H9 (cell line): Measurements from ENCODE around the gene ALDH1A1. TPM values are rescaled to one million over a fixed set of nuclear protein-coding genes. Genes with fewer than 3 reads are reported as not detected.

Source experiments
- DNase-seq: peaks from one replicate; pipeline ENCODE4 v3.0.0-alpha.2; 2017
- H2AFZ ChIP-seq: one replicate; pipeline ENCODE4 v1.6.1; 2013; ENCODE audit warnings: mild to moderate bottlenecking, low read length, control low read depth, moderate library complexity
- H2AK5ac ChIP-seq: 2 replicates; pipeline ENCODE4 v1.6.1; 2013; ENCODE audit warnings: low read length, control low read depth, mixed read lengths; ENCODE audit not compliant: insufficient read length
- H2BK120ac ChIP-seq: one replicate; pipeline ENCODE4 v1.6.1; 2013; ENCODE audit warnings: low read depth, mild to moderate bottlenecking, low read length, control low read depth, inconsistent platforms; ENCODE audit not compliant: poor library complexity, severe bottlenecking
- H2BK12ac ChIP-seq: 2 replicates; pipeline ENCODE4 v1.6.1; 2013; ENCODE audit warnings: low read length, control low read depth, mixed read lengths, low read depth; ENCODE audit not compliant: insufficient read length
- H2BK15ac ChIP-seq: 2 replicates; pipeline ENCODE4 v1.6.1; 2013; ENCODE audit warnings: low read depth, low read length, control low read depth
- H2BK20ac ChIP-seq: one replicate; pipeline ENCODE4 v1.6.1; 2013; ENCODE audit warnings: low read depth, mild to moderate bottlenecking, low read length, control low read depth, inconsistent platforms; ENCODE audit not compliant: poor library complexity, severe bottlenecking
- H2BK5ac ChIP-seq: 2 replicates; pipeline ENCODE4 v1.6.1; 2013; ENCODE audit warnings: low read length, control low read depth, mixed read lengths; ENCODE audit not compliant: insufficient read length
- H3K14ac ChIP-seq: 2 replicates; pipeline ENCODE4 v1.6.1; 2013; ENCODE audit warnings: low read length, control low read depth; ENCODE audit not compliant: insufficient read depth
- H3K18ac ChIP-seq: 2 replicates; pipeline ENCODE4 v1.6.1; 2013; ENCODE audit warnings: low read depth, mild to moderate bottlenecking, mixed read lengths, low read length, control low read depth; ENCODE audit not compliant: insufficient read length
- H3K23ac ChIP-seq: 2 replicates; pipeline ENCODE4 v1.6.1; 2013; ENCODE audit warnings: low read length, control low read depth, mixed read lengths, low read depth; ENCODE audit not compliant: insufficient read length
- H3K23me2 ChIP-seq: 2 replicates; pipeline ENCODE4 v1.6.1; 2013; ENCODE audit warnings: low read depth, mild to moderate bottlenecking, mixed read lengths, low read length, control low read depth; ENCODE audit not compliant: insufficient read length, poor library complexity, severe bottlenecking
- H3K27ac ChIP-seq: 2 replicates; pipeline ENCODE4 v1.5.1; 2013; ENCODE audit warnings: low read length, control low read depth, mixed read lengths, low read depth; ENCODE audit not compliant: insufficient read length
- H3K27me3 ChIP-seq: 2 replicates; pipeline ENCODE4 v1.6.1; 2013; ENCODE audit warnings: low read length, control low read depth, inconsistent platforms; ENCODE audit not compliant: insufficient read depth
- H3K4ac ChIP-seq: 2 replicates; pipeline ENCODE4 v1.6.1; 2013; ENCODE audit warnings: low read depth, mild to moderate bottlenecking, control low read depth, inconsistent platforms, low read length, moderate library complexity
- H3K4me1 ChIP-seq: 2 replicates; pipeline ENCODE4 v1.6.1; 2013; ENCODE audit warnings: low read length, control low read depth, inconsistent platforms; ENCODE audit not compliant: insufficient read depth
- H3K4me2 ChIP-seq: 2 replicates; pipeline ENCODE4 v1.6.1; 2013; ENCODE audit warnings: low read length, control low read depth, mixed read lengths; ENCODE audit not compliant: insufficient read length, insufficient read depth
- H3K56ac ChIP-seq: 2 replicates; pipeline ENCODE4 v1.6.1; 2013; ENCODE audit warnings: low read depth, mild to moderate bottlenecking, mixed read lengths, low read length, control low read depth; ENCODE audit not compliant: insufficient read length
- H3K79me1 ChIP-seq: 2 replicates; pipeline ENCODE4 v1.6.1; 2013; ENCODE audit warnings: low read depth, mild to moderate bottlenecking, moderate library complexity, low read length, control low read depth, inconsistent platforms; ENCODE audit not compliant: insufficient read depth, poor library complexity, severe bottlenecking
- H3K79me2 ChIP-seq: 2 replicates; pipeline ENCODE4 v1.6.1; 2013; ENCODE audit warnings: low read length, control low read depth, inconsistent platforms; ENCODE audit not compliant: insufficient read depth
- H3K9ac ChIP-seq: 2 replicates; pipeline ENCODE4 v1.6.1; 2013; ENCODE audit warnings: low read length, control low read depth, mixed read lengths; ENCODE audit not compliant: insufficient read length; ENCODE audit errors: extremely low read depth
- H3K9me3 ChIP-seq: one replicate; pipeline ENCODE4 v1.6.1; 2013; ENCODE audit warnings: low read depth, low read length, inconsistent platforms; ENCODE audit not compliant: control insufficient read depth
- H3T11ph ChIP-seq: one replicate; pipeline ENCODE4 v1.6.1; 2013; ENCODE audit warnings: mild to moderate bottlenecking, low read length, control low read depth, inconsistent platforms
- H4K20me1 ChIP-seq: one replicate; pipeline ENCODE4 v1.6.1; 2013; ENCODE audit not compliant: control insufficient read depth, insufficient read length, insufficient read depth
- H4K5ac ChIP-seq: 2 replicates; pipeline ENCODE4 v1.6.1; 2013; ENCODE audit warnings: low read depth, mild to moderate bottlenecking, mixed read lengths, low read length, control low read depth; ENCODE audit not compliant: insufficient read length
- H4K8ac ChIP-seq: replicated peaks from 2 replicates; pipeline ENCODE4 v1.6.1; 2013; ENCODE audit warnings: low read length, control low read depth, mixed read lengths, low read depth; ENCODE audit not compliant: insufficient read length
- H4K91ac ChIP-seq: 2 replicates; pipeline ENCODE4 v1.6.1; 2013; ENCODE audit warnings: low read depth, mild to moderate bottlenecking, moderate library complexity, mixed read lengths, low read length, control low read depth; ENCODE audit not compliant: insufficient read length
- H3K27ac Mint-ChIP-seq, 3 experiments: 2 replicates in 2 of 3; 3 replicates in 1 of 3; pipeline ENCODE4 v1.8.0; 2020 to 2021; ENCODE audit warnings: mixed read lengths in 3 of 3, mild to moderate bottlenecking in 1 of 3, moderate library complexity in 1 of 3
- H3K27me3 Mint-ChIP-seq: 2 replicates; pipeline ENCODE4 v1.8.0; 2021; ENCODE audit warnings: low read depth, mild to moderate bottlenecking, moderate library complexity, mixed read lengths
- H3K36me3 Mint-ChIP-seq, 3 experiments: 2 replicates in 2 of 3; 3 replicates in 1 of 3; pipeline ENCODE4 v1.8.0; 2020 to 2021; ENCODE audit warnings: low read depth in 3 of 3, mixed read lengths in 3 of 3; ENCODE audit not compliant: insufficient read depth in 1 of 3
- H3K4me1 Mint-ChIP-seq, 2 experiments: 2 replicates each; pipeline ENCODE4 v1.8.0; 2020; ENCODE audit warnings: mixed read lengths in 2 of 2
- H3K4me3 Mint-ChIP-seq, 2 experiments: 2 replicates in 1 of 2; 3 replicates in 1 of 2; pipeline ENCODE4 v1.8.0; 2020 to 2021; ENCODE audit warnings: mild to moderate bottlenecking in 2 of 2, mixed read lengths in 2 of 2, moderate library complexity in 1 of 2
- H3K9me3 Mint-ChIP-seq, 2 experiments: 2 replicates in 1 of 2; 3 replicates in 1 of 2; pipeline ENCODE4 v1.8.0; 2020; ENCODE audit warnings: mild to moderate bottlenecking in 2 of 2, mixed read lengths in 2 of 2, moderate library complexity in 1 of 2
- WGBS: extraction: QIAGEN DNeasy Blood & Tissue Kit; methylation state at CpG from one replicate; pipeline ENCODE4 v1.1.7; 2013; ENCODE audit warnings: missing lambda C conversion rate, low lambda C conversion rate, mixed read lengths; ENCODE audit not compliant: insufficient read length; ENCODE audit errors: extremely low coverage; 5-methylcytosine and 5-hydroxymethylcytosine counted together
- total RNA-seq: library from RNA; stranded (reverse); gene quantifications from 2 replicates; pipeline ENCODE4 v1.2.1, GENCODE V29; 2021
- TF ChIP-seq, protein P1 (sequence below): fragments of 200-600 bp; sonication (generic); conservative IDR thresholded peaks from 3 replicates; pipeline ENCODE4 v1.8.0; 2021; ENCODE audit warnings: antibody characterized with exemption, mild to moderate bottlenecking

The ALDH1A1 gene
- total RNA-seq, 1 experiment from 2014 or later: 1.1 TPM

GRCh38 chr9:72925891-72926290, 27.0 kb downstream of the ALDH1A1 start:
- Histone ChIP-seq H3K4me1 (no peaks in the 10 kb centered on the region), H3K9ac (no peak overlapping the region), H3K9me3 (no peaks in the 10 kb centered on the region), H2BK12ac (no peak overlapping the region), H2AK5ac (no peak overlapping the region), H3K79me1 (no peaks in the 10 kb centered on the region), H3K14ac (no peak overlapping the region), H2BK20ac (no peak overlapping the region), H4K91ac (no peak overlapping the region), H3K23ac (no peak overlapping the region), H3K4ac (no peak overlapping the region), H4K20me1 (no peaks in the 10 kb centered on the region), H3K18ac (no peak overlapping the region), H3K4me2 (no peak overlapping the region), H2BK120ac (no peak overlapping the region), H3K27me3 (no peaks in the 10 kb centered on the region), H2BK15ac (no peak overlapping the region), H3T11ph (no peak overlapping the region), H2AFZ (no peak overlapping the region), H4K8ac (no peak overlapping the region), H3K23me2 (no peaks in the 10 kb centered on the region), H2BK5ac (no peak overlapping the region), H3K79me2 (no peaks in the 10 kb centered on the region), H4K5ac (no peak overlapping the region), H3K27ac (no peak overlapping the region), H3K56ac (no peak overlapping the region)
- no peak for DNase-seq
- WGBS: no CpG with 5 or more reads among the region's 1 CpG
- no peak overlapping the region for H3K27ac Mint-ChIP-seq
- TF ChIP-seq, protein P1, sequence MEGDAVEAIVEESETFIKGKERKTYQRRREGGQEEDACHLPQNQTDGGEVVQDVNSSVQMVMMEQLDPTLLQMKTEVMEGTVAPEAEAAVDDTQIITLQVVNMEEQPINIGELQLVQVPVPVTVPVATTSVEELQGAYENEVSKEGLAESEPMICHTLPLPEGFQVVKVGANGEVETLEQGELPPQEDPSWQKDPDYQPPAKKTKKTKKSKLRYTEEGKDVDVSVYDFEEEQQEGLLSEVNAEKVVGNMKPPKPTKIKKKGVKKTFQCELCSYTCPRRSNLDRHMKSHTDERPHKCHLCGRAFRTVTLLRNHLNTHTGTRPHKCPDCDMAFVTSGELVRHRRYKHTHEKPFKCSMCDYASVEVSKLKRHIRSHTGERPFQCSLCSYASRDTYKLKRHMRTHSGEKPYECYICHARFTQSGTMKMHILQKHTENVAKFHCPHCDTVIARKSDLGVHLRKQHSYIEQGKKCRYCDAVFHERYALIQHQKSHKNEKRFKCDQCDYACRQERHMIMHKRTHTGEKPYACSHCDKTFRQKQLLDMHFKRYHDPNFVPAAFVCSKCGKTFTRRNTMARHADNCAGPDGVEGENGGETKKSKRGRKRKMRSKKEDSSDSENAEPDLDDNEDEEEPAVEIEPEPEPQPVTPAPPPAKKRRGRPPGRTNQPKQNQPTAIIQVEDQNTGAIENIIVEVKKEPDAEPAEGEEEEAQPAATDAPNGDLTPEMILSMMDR: no peak
- peaks cover 0 to 9% of the 10 kb centered on the region in 2 experiments; a peak in 1 of 4 replicates for H3K4me1 Mint-ChIP-seq
- H3K4me3 Mint-ChIP-seq: no peak overlapping the region
- H3K36me3 Mint-ChIP-seq: no peaks in the 10 kb centered on the region
- no peaks in the 10 kb centered on the region for H3K9me3 Mint-ChIP-seq
- H3K27me3 Mint-ChIP-seq: no peaks in the 10 kb centered on the region
